ACC112 (cell line): ENCODE results near the gene ERGIC1.

ENCODE experiments used
- H2AFZ ChIP-seq: fragments of 200-600 bp; sonication (generic); one replicate; pipeline ENCODE4 v1.6.0; 2017; ENCODE audit warnings: antibody characterized with exemption, low read length; ENCODE audit not compliant: unreplicated experiment
- H3K27ac ChIP-seq: fragments of 200-600 bp; sonication (generic); 2 replicates; pipeline ENCODE4 v1.5.1; 2014; ENCODE audit warnings: low read depth, mild to moderate bottlenecking, antibody characterized with exemption, low read length, moderate library complexity
- H3K27me3 ChIP-seq: fragments of 200-600 bp; sonication (generic); 2 replicates; pipeline ENCODE4 v1.6.1; 2014; ENCODE audit warnings: mild to moderate bottlenecking, antibody characterized with exemption, low read length, moderate library complexity, mixed read lengths; ENCODE audit not compliant: insufficient read depth
- H3K36me3 ChIP-seq: fragments of 200-600 bp; sonication (generic); 2 replicates; pipeline ENCODE4 v1.6.1; 2016; ENCODE audit warnings: mild to moderate bottlenecking, antibody characterized with exemption, low read length, moderate library complexity, mixed read lengths; ENCODE audit not compliant: insufficient read depth
- H3K4me1 ChIP-seq: fragments of 200-600 bp; sonication (generic); one replicate; pipeline ENCODE4 v1.6.1; 2016; ENCODE audit warnings: low read length, mixed read lengths; ENCODE audit not compliant: insufficient read depth, unreplicated experiment, control insufficient read depth
- H3K4me3 ChIP-seq: fragments of 200-600 bp; sonication (generic); 2 replicates; pipeline ENCODE4 v1.5.1; 2014; ENCODE audit warnings: mild to moderate bottlenecking, low read depth, low read length
- H3K79me2 ChIP-seq: fragments of 200-600 bp; sonication (generic); one replicate; pipeline ENCODE4 v1.6.0; 2016; ENCODE audit warnings: low read length; ENCODE audit not compliant: control insufficient read depth, unreplicated experiment, insufficient read depth

Gene ERGIC1

DNA sequence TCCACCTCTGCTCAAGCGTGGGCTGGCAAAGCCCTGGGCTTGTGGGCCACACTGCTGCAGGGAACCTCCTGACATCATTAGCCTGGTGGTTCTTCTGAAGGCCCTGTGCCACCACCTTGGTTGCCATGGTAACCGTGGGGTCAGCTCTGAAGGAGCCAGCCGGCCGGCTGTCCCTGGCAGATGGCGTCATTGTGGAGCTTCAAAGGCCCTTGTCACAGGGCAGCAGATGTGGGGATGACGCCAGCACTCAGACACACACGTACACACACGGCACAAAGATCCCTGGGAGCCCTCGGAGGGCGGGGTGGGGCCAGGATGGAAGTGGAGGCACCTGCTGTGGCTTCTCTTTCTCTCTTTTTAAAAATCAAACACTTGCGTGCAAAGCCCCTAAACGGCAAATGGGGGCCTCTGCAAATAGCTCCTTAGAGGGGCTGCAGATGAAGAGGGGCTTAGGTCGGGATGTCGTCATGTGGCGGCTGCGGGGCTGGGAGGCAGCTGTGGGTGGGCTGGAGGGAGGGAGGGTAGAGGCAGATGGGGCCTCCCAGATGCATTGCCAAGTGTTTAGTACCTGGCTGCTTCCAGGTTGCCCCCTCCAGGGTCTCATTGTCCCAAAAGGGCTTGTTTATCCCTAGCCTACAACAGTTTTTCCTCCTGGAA is 105.7 kb downstream of the ERGIC1 start:
- Histone ChIP-seq H3K4me1 (peaks cover 18% of the 10 kb centered on the region), H3K27ac (no peak overlapping the region), H2AFZ (no peak overlapping the region), H3K79me2 (no peaks in the 10 kb centered on the region), H3K27me3 (no peaks in the 10 kb centered on the region), H3K4me3 (no peak overlapping the region), H3K36me3 (peaks cover 25% of the 10 kb centered on the region; the same call in 1 of the 2 replicates)

DNA sequence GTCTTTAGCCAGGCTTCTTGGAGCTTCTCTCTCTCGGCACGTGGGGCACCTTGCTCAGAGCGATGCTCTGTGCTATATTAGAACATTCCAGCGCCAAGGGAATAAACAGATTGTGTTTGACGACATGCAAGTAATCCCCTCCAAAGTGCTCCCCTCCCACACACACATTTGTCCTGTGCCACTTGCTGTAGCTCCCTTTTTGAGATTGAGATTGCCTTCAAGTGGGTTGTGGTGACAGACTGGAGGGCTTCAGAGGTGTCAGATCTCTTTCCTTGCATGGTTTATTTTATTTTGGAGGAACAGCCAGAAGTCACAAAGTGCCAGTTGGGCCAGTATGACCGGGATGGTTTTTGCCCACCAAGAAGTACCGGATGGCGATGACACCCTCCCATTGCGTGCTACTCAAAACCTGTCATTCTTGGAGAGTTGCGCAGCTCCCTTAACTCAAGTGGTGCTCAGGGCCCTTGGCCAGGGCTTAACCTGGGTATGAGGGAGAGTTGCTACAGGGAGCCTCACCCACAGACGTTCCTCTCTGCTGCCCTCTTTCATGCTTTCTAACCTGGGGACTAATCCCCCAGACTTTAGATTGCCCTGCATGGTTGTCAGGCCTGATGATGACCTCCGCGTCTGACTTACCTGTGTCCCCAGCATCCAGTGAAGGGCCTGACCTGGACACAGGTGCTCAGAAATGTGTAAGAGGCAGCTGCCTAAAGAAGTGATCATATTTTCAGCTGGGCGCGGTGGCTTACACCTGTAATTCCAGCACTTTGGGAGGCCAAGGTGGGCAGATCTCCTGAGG is 106.4 kb downstream of the ERGIC1 start:
- H3K79me2 ChIP-seq = no peaks in the 10 kb centered on the region
- peaks cover 23% of the 10 kb centered on the region; the same call in 1 of the 2 replicates for H3K36me3 ChIP-seq
- peak overlapping the region; percentile 50 for H3K27ac ChIP-seq
- H2AFZ ChIP-seq = no peak overlapping the region
- no peak overlapping the region for H3K4me3 ChIP-seq
- no peaks in the 10 kb centered on the region for H3K27me3 ChIP-seq
- peaks cover 25% of the 10 kb centered on the region for H3K4me1 ChIP-seq

DNA sequence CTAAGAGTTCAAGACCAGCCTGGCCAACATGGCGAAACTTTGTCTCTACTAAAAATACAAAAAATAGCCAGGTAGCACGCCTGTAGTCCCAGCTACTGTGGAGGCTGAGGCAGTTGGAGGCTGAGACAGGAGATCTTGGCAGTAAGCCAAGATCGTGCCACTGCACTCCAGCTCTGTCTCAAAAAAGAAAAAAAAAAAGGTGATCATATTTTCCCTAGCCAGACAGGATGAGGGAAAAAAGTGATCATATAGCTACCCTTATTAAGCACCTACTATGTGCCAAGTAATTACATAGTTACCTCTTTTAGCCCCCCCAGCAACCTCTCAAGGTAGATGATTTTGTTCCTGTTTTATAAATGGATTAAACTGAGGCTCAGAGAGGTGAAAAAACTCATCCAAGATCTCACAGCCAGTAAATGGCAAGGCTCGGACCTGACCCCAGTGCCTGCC is 107.0 kb downstream of the ERGIC1 start:
- peak overlapping the region; percentile 50 for H3K27ac ChIP-seq
- peaks cover 25% of the 10 kb centered on the region for H3K4me1 ChIP-seq

DNA sequence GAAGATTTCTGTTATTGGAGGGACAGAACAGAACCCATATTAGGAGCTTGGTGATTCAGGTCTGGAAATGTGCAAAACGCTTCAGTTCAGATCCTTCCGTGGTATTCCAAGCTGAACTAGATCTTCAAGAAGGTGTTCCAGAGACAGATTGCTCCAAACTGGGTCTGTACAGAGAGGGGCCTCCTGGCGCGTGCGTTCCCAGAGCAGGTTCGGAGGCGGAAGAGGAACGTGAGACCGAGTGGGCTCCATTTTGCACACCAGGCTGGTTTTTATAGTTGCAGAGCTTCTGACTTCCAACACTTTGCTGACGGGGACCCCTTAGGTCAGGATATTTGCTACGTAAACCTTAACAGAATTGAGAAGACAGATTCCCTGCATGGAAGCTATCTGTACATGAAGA is 108.5 kb downstream of the ERGIC1 start:
- Histone ChIP-seq H3K36me3 (peaks cover 14% of the 10 kb centered on the region; the same call in 1 of the 2 replicates), H3K27ac (peak overlapping the region; percentile 77), H2AFZ (no peak overlapping the region), H3K4me3 (no peak overlapping the region), H3K4me1 (peaks cover 25% of the 10 kb centered on the region), H3K79me2 (no peaks in the 10 kb centered on the region), H3K27me3 (no peaks in the 10 kb centered on the region)

More for the DNA sequence above, 107.0 kb downstream of the ERGIC1 start:
- Histone ChIP-seq H2AFZ (no peak overlapping the region), H3K79me2 (no peaks in the 10 kb centered on the region), H3K4me3 (no peak overlapping the region), H3K27me3 (no peaks in the 10 kb centered on the region), H3K36me3 (peaks cover 20% of the 10 kb centered on the region; the same call in 1 of the 2 replicates)

DNA sequence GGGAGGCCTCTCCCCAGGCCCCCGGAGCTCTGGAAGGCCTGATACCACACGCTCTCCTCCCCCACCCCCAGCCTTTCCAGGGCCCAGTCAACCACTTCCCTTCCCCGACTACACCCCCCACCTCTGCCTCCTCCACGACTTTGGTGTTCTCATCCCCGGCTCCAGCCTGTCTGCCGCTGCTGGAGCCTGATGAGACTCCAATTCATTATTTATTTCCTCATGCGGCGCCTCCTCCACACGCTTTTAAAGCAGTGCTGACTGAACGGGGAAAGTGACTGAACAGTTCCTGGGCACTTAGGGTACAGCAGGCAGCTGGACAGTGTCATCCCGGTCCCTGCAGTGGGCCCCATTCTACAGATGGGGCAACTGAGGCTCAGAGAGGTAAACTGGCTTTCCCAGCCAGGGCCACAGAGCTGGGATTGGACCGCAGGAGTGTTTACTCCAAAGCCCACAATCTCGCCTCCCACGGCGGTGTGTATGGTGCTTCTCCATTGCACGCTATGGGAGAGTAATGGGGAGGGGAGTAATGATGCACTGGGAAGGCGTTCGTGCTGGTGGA is 109.3 kb downstream of the ERGIC1 start:
- H3K79me2 ChIP-seq = no peaks in the 10 kb centered on the region
- H3K4me3 ChIP-seq = no peak overlapping the region
- no peak overlapping the region for H2AFZ ChIP-seq
- H3K4me1 ChIP-seq = peaks cover 25% of the 10 kb centered on the region
- no peaks in the 10 kb centered on the region for H3K27me3 ChIP-seq
- peaks cover 14% of the 10 kb centered on the region; the same call in 1 of the 2 replicates for H3K36me3 ChIP-seq
- H3K27ac ChIP-seq = peak overlapping the region; percentile 77

DNA sequence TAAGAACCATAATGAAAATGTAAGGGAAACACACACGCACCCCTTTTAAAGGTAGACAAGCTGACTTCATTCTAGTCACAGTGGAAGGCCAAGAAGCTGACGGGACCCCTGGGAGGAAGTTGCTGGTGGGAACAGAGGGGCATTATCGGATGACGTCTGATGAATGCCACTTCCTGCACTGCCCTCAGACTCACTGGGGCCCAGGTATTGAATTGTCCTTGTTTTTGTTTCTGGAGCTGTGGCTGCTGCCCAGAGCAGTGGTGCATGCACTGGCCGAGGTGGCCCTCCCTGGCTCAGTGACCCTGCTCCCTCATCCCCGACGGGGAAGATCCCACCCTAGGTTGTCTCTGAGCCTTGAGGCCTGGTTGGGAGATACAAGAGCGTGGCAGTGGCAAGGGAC is 109.9 kb downstream of the ERGIC1 start:
- Histone ChIP-seq H2AFZ (no peak overlapping the region), H3K27ac (peak overlapping the region; percentile 77), H3K36me3 (peaks cover 14% of the 10 kb centered on the region; the same call in 1 of the 2 replicates), H3K79me2 (no peaks in the 10 kb centered on the region), H3K4me1 (peaks cover 25% of the 10 kb centered on the region), H3K27me3 (no peaks in the 10 kb centered on the region), H3K4me3 (no peak overlapping the region)

DNA sequence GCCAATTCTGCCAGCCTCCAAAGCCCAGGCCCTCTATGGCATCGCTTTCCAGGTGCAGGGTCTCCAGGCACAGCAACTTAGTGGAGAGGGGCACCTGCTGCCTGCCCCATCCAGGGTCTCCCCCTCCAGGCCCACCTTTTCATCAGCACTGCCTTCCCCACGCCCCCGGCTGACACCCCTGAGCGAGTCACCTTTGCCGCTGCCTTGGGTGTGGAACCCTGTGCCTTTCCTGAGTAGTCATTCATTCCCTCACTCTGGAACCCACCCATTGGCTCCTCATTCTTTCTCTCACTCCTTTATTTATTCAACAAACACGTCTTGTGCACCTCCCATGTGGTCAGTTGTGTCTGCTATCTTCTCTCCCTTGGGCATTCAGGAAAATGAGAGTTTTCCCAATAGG is 110.7 kb downstream of the ERGIC1 start:
- Histone ChIP-seq H3K36me3 (peaks cover 14% of the 10 kb centered on the region; the same call in 1 of the 2 replicates), H3K4me1 (peaks cover 25% of the 10 kb centered on the region), H3K79me2 (no peaks in the 10 kb centered on the region), H3K27ac (peak overlapping the region; percentile 77), H3K27me3 (no peaks in the 10 kb centered on the region), H2AFZ (no peak overlapping the region), H3K4me3 (no peak overlapping the region)

DNA sequence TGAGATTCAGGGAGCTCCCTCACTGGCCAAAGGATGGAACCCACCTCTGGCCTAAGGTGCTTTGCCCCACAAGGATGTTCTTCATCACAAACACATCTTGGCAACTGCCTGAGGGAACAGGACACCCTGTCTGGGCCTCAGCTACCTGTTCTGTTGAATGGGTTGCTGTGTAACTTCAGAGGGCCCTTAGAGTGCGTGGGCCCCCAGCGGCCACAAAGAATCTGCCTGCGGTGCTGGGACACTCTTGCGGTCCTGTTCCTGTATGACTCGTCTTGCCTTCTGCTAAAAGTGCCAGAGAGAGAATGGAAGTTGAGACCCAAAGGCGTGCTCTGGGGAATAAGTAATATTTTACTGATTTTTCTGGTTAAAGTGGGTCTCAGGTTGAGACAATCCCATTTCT is 111.1 kb downstream of the ERGIC1 start:
- Histone ChIP-seq H3K4me3 (no peak overlapping the region), H3K4me1 (peaks cover 25% of the 10 kb centered on the region), H2AFZ (no peak overlapping the region), H3K27ac (peak overlapping the region; percentile 77), H3K36me3 (peaks cover 14% of the 10 kb centered on the region; the same call in 1 of the 2 replicates), H3K79me2 (no peaks in the 10 kb centered on the region), H3K27me3 (no peaks in the 10 kb centered on the region)

DNA sequence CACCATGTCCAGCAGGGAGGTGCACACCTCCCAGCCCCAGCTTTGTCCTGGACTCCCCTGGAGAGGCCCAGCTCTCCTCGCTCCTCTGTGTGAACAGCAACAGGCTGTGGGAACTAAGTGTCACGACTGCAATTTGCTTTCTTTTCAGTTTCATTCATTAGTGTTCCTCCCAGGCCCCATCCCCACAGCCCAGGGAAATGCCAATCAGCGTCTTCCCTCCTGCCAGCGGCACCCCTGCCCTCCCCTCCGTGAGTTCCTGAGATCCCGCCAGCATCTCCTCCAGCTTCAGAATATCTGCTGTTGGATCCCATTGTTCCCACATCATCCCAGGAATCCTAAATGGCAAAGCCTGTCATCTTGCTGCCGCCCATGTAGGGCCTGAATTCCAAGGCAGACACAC is 112.1 kb downstream of the ERGIC1 start:
- H3K79me2 ChIP-seq = no peaks in the 10 kb centered on the region
- H2AFZ ChIP-seq = no peak overlapping the region
- H3K4me1 ChIP-seq = peaks cover 25% of the 10 kb centered on the region
- H3K27ac ChIP-seq = no peak overlapping the region
- H3K4me3 ChIP-seq = no peak overlapping the region
- H3K27me3 ChIP-seq = no peaks in the 10 kb centered on the region
- peaks cover 6% of the 10 kb centered on the region; the same call in 1 of the 2 replicates for H3K36me3 ChIP-seq

DNA sequence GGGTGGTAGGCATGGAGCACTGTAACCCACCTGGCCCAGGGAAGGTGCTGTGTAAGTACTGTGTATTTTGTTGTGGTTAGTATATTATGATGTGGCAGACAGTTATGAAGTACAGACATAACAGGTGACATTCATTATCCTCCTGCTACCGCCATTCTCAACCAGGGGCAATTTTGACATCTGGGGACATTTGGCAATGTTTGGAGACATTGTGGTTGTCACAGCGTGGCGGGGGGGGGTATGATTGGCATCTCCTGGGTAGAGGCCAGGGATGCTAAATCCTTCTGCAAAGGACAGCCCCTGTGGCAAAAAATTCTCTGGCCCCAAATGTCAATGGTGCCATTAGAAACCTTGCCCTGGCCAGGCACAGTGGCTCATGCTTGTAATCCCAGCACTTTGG is 115.4 kb downstream of the ERGIC1 start:
- peaks cover 35% of the 10 kb centered on the region for H3K4me1 ChIP-seq
- no peak overlapping the region for H2AFZ ChIP-seq
- no peak overlapping the region for H3K27ac ChIP-seq
- H3K4me3 ChIP-seq = no peak overlapping the region
- no peaks in the 10 kb centered on the region; the same call in 1 of the 2 replicates for H3K36me3 ChIP-seq
- H3K79me2 ChIP-seq = no peaks in the 10 kb centered on the region
- no peaks in the 10 kb centered on the region for H3K27me3 ChIP-seq
